ENCODE results near the gene TMEM59L.

TMEM59L gene

DNA sequence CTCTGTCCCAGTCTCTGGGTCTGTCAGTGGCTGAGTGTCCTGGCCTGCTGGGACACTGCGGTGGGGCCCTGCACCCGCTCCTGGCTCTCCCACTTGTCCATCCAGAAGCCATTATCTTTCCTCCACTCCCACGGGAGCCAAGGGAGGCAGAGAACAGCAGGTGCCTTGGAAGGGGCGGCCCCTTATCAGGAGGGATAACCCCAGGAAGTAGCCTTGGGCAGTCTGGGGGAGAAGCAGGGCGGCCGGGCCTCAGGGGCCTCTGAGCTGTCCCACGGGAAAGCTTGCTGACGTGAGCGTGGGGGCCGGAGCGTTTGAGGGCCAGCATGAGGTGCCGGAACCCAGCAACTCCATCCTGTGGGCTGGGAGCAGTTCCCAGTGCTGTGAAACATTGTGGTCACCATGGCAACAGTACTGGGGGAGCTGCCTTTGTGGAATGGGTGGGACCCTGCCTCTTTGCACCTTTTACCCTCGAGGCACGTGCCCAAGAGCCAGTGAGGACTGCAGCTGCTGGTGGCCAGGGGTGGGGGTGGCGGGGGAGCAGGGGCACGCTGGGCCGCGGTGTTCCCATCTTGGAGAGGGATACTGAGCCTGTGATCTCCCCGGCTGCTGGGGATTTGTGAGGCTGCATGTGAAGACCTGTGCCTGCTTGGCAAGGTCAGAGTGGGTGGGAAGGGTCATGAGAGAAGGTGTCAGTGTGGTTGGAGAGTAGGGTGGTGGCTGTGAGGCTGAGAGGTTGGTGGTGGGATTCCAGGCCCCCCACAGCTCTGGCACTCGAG lies 45.1 kb downstream of the TMEM59L start:
- Mint-ChIP-seq H3K4me3 (no peak overlapping the region), H3K9me3 (no peaks in the 10 kb centered on the region), H3K36me3 (ENCODE audit: insufficient read depth) (peaks cover 5% of the 10 kb centered on the region), H3K4me1 (ENCODE audit: low read depth in 2 of 2) (peaks cover 34 to 35% of the 10 kb centered on the region in 2 donors), H3K27ac (peak overlapping the region in 1 of 2 donors; percentile 8), H3K27me3 (no peaks in the 10 kb centered on the region)
- no peak for ATAC-seq (replicated peaks)
- DNase-seq = no peak

DNA sequence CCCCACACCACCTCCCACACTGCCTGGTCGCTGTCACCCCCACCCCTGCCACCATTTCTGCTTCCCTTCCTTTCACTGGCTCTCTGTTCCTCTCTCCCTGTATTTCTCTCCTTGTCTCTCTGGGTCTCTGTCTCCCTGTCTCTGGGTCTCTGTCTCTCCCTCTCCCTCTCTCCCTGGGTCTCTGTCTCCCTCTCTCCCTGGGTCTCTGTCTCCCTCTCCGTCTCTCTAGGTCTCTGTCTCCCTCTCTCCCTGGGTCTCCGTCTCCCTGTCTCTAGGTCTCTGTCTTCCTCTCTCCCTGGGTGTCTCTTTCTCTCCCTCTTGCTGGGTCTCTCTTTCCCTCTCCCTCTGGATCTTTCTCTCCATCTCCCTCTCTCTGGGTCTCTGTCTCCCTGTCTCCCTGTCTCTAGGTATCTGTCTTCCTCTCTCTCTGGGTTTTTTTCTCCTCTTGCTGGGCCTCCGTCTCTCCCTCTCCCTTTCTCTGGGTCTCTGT lies 45.7 kb downstream of the TMEM59L start:
- no peaks in the 10 kb centered on the region for H3K9me3 Mint-ChIP-seq
- H3K27ac Mint-ChIP-seq = peak overlapping the region; percentile 2 to 69
- ATAC-seq (replicated peaks) = no peak
- DNase-seq = no peak
- peaks cover 37 to 39% of the 10 kb centered on the region in 2 donors for H3K4me1 Mint-ChIP-seq (ENCODE audit: low read depth in 2 of 2)
- no peaks in the 10 kb centered on the region for H3K27me3 Mint-ChIP-seq
- no peak overlapping the region for H3K4me3 Mint-ChIP-seq
- H3K36me3 Mint-ChIP-seq (ENCODE audit: insufficient read depth) = peaks cover 8% of the 10 kb centered on the region

- Mint-ChIP-seq H3K9me3 (no peaks in the 10 kb centered on the region), H3K4me1 (ENCODE audit: low read depth in 2 of 2) (peaks cover 34 to 40% of the 10 kb centered on the region in 2 donors), H3K27ac (peak overlapping the region; percentile 2 to 69), H3K36me3 (ENCODE audit: insufficient read depth) (peaks cover 8% of the 10 kb centered on the region), H3K4me3 (no peak overlapping the region), H3K27me3 (no peaks in the 10 kb centered on the region)
- DNase-seq (no peak), ATAC-seq (replicated peaks) (no peak)
Measured at GRCh38 chr19:18659281-18660050, 46.8 kb downstream of the TMEM59L start.

DNA sequence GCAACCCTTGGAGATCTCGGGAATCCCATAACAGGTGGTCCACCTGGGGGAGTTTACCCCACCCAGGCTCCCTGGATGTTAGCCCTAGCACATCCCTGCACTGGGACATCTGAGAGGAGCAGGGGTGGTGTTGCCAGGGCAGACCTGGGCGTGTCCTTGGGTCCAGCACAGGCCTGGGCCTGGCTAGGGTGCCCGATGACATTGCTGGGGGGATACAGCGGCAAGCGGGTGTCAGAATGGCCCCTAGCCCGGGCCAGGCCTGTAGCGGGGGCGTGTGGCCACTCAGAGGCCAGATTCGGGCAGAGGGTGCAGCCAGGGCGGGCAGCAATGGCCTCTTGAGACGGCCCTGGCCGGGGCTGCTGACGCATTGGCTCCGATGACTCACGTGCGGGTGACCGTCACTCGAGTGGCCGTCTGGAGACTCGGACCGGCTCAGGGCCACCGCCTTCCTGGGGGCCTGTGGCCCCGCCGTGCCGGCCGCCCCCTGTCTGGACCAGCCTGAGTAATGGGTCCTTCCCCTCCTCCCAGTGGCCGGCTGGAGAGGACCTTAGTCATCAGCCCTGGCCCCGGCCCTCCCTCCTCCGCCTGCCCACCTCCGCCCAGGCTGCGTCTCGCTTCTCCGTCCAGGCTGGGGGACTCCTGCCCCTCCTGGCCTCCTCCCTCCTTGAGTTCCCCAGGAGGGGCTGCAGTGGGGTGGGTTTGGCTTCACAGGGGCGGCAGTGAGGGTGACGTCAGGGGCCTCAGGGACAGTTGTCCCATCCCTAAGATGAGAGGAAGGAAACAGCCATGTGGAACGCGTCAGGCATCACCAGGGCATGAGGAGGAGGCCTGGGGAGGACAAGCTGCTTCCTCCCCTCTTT lies 47.6 kb downstream of the TMEM59L start:
- Mint-ChIP-seq H3K27ac (peak overlapping the region in 1 of 2 donors; percentile 57), H3K27me3 (no peaks in the 10 kb centered on the region), H3K4me1 (ENCODE audit: low read depth in 2 of 2) (peaks cover 30 to 40% of the 10 kb centered on the region in 2 donors), H3K9me3 (no peaks in the 10 kb centered on the region), H3K36me3 (ENCODE audit: insufficient read depth) (peaks cover 6% of the 10 kb centered on the region), H3K4me3 (no peak overlapping the region)
- ATAC-seq (replicated peaks) (no peak), DNase-seq (no peak)

DNA sequence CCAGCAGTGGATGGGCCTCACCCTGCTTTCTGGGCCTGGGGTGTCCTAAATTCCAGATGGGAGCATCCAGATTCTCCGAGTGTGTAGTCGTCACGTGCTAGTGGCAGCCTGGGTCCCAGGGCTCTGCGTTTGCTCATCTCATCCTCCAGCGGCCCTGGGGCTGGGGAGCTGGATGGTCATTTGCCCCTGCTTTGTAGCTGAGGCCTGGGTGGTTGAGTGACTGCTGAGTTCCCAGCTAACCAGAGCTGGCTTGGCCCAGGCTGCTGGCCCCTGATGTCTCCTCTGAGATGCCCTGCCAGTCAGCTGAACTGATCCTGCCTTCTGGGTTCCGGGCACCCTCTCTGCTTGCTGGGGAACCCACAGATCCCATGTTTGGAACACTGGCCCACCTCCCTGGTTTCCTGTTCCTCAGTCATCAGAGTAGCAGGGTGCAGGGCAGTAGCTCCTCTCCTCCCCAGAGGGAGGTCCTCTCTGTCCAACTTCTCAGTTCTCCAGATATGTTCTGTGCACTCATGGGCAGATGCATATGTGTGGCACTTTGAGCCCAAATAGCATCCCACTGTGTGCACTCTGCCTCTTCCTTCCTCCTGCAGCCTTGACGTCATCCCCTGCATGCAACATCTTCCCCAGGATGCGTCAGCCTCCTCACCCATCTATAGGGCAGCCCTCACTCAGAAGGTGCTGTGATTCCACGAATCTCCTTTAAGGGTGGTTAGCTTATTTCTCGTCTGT lies 48.4 kb downstream of the TMEM59L start:
- no peaks in the 10 kb centered on the region for H3K27me3 Mint-ChIP-seq
- no peak overlapping the region for H3K4me3 Mint-ChIP-seq
- H3K4me1 Mint-ChIP-seq (ENCODE audit: low read depth in 2 of 2) = peaks cover 30 to 36% of the 10 kb centered on the region in 2 donors
- peak overlapping the region in 1 of 2 donors; percentile 57 for H3K27ac Mint-ChIP-seq
- H3K36me3 Mint-ChIP-seq (ENCODE audit: insufficient read depth) = peaks cover 13% of the 10 kb centered on the region
- no peak for ATAC-seq (replicated peaks)
- DNase-seq = no peak
- no peaks in the 10 kb centered on the region for H3K9me3 Mint-ChIP-seq

- Mint-ChIP-seq H3K4me1 (ENCODE audit: low read depth in 2 of 2) (peaks cover 21 to 27% of the 10 kb centered on the region in 2 donors), H3K9me3 (no peaks in the 10 kb centered on the region), H3K36me3 (ENCODE audit: insufficient read depth) (peaks cover 20% of the 10 kb centered on the region), H3K27me3 (no peaks in the 10 kb centered on the region), H3K27ac (peak overlapping the region in 1 of 2 donors; percentile 35), H3K4me3 (no peak overlapping the region)
- ATAC-seq (replicated peaks) = no peak
- DNase-seq = no peak
Measured at GRCh38 chr19:18662972-18663732, 50.5 kb downstream of the TMEM59L start.

DNA sequence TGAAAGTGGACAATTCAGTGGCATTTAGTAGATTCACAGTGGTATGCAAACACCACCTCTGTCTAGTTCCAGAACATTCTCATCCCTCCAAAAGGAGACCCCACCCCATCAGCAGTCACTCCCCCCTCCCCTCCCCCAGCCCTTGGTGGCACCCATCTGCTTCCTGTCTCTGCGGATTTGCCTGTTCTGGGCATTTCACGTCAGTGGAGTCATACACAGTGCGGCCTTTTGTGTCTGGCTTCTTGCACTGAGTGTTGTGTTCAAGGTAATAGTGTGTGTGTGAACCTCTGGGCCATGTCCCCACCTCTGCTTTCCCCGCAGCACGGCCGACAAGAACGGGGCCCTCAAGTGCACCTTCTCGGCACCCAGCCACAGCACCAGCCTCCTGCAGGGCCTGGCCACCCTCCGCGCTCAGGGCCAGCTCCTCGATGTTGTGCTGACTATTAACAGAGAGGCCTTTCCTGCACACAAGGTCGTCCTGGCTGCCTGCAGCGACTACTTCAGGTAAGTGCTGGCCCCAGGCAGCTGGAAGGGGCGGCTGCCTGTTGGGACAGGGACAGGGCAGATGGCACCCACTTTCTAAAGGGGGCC lies 51.4 kb downstream of the TMEM59L start:
- H3K4me3 Mint-ChIP-seq = no peak overlapping the region

GRCh38 chr19:18665771-18666202 lies 53.1 kb downstream of the TMEM59L start:
- Mint-ChIP-seq H3K4me3 (no peak overlapping the region), H3K4me1 (ENCODE audit: low read depth in 2 of 2) (peaks cover 10 to 18% of the 10 kb centered on the region in 2 donors), H3K27me3 (no peaks in the 10 kb centered on the region), H3K36me3 (ENCODE audit: insufficient read depth) (peaks cover 32% of the 10 kb centered on the region), H3K27ac (no peak overlapping the region), H3K9me3 (no peaks in the 10 kb centered on the region)
- no peak for DNase-seq
- no peak for ATAC-seq (replicated peaks)

More for the DNA sequence above, 51.4 kb downstream of the TMEM59L start:
- Mint-ChIP-seq H3K36me3 (ENCODE audit: insufficient read depth) (peaks cover 25% of the 10 kb centered on the region), H3K9me3 (no peaks in the 10 kb centered on the region), H3K4me1 (ENCODE audit: low read depth in 2 of 2) (peaks cover 12 to 20% of the 10 kb centered on the region in 2 donors), H3K27me3 (no peaks in the 10 kb centered on the region), H3K27ac (peak overlapping the region in 1 of 2 donors; percentile 35)
- ATAC-seq (replicated peaks) (no peak), DNase-seq (no peak)

GRCh38 chr19:18666317-18666716 lies 53.6 kb downstream of the TMEM59L start:
- DNase-seq (no peak), ATAC-seq (replicated peaks) (no peak)
- Mint-ChIP-seq H3K27me3 (no peaks in the 10 kb centered on the region), H3K9me3 (no peaks in the 10 kb centered on the region), H3K27ac (no peak overlapping the region), H3K4me1 (ENCODE audit: low read depth in 2 of 2) (peaks cover 8 to 15% of the 10 kb centered on the region in 2 donors), H3K4me3 (no peak overlapping the region), H3K36me3 (ENCODE audit: insufficient read depth) (peaks cover 33% of the 10 kb centered on the region)

GRCh38 chr19:18666784-18667183 lies 54.1 kb downstream of the TMEM59L start:
- Mint-ChIP-seq H3K9me3 (no peaks in the 10 kb centered on the region), H3K27me3 (no peaks in the 10 kb centered on the region), H3K27ac (no peak overlapping the region), H3K4me1 (ENCODE audit: low read depth in 2 of 2) (peaks cover 4 to 12% of the 10 kb centered on the region in 2 donors), H3K36me3 (ENCODE audit: insufficient read depth) (peaks cover 33% of the 10 kb centered on the region), H3K4me3 (no peak overlapping the region)
- no peak for ATAC-seq (replicated peaks)
- DNase-seq = no peak

GRCh38 chr19:18667531-18668251 lies 55.0 kb downstream of the TMEM59L start:
- peaks cover 4 to 10% of the 10 kb centered on the region in 2 donors for H3K4me1 Mint-ChIP-seq (ENCODE audit: low read depth in 2 of 2)
- ATAC-seq (replicated peaks) (no peak), DNase-seq (no peak)
- H3K27ac Mint-ChIP-seq = no peak overlapping the region
- H3K36me3 Mint-ChIP-seq (ENCODE audit: insufficient read depth) = peaks cover 32% of the 10 kb centered on the region
- no peaks in the 10 kb centered on the region for H3K27me3 Mint-ChIP-seq
- H3K9me3 Mint-ChIP-seq = no peaks in the 10 kb centered on the region
- no peak overlapping the region for H3K4me3 Mint-ChIP-seq

Measured in effector memory CD8-positive, alpha-beta T cell (primary cell).